K562 (cell line): Measurements from ENCODE around the gene C10orf105. TPM values are rescaled to one million over a fixed set of nuclear protein-coding genes. Genes with fewer than 3 reads are reported as not detected.
A peak's percentile ranks its signal among the peaks of the same experiment; 100 is the strongest.

Experiments used
- ATAC-seq: fragments of 200-7000 bp; cut with Tn5 transposase; 3 replicates; pipeline ENCODE4 v1.9.1; 2020; ENCODE audit warnings: moderate library complexity
- BruUV-seq: library from RNA; stranded (reverse); fragments of 400-500 nt; replicated peaks from 2 replicates; lab custom pipeline; 2021; lab: Mats Ljungman, UMichigan
- CTCF ChIA-PET: fragments of 300-600 bp; formaldehyde crosslinking; extraction: SDS; loops from one replicate; lab custom pipeline; 2021; ENCODE audit warnings: low intra/inter-chr PET ratio; lab: Yijun Ruan, JAX
- POLR2A ChIA-PET: fragments of 300-600, 350-650 bp; sonication (Branson Sonifier 250); formaldehyde crosslinking; extraction: SDS; loops from one replicate; lab custom pipeline; 2021; ENCODE audit warnings: antibody characterized with exemption, inconsistent platforms; lab: Yijun Ruan, JAX
- DNase-seq, 4 experiments: peaks; one replicate each; pipeline versions ENCODE4 v3.0.0 to v3.0.0-alpha.2; 2011 to 2018; ENCODE audit warnings: low spot score in 3 of 4, mixed read lengths in 3 of 4; ENCODE audit errors: extremely low read depth in 1 of 4
- FAIRE-seq: peaks from 2 replicates; lab custom pipeline; 2011; peaks lifted over from hg19 to GRCh38; lab: Jason Lieb, UNC
- H2AFZ ChIP-seq: 2 replicates; pipeline ENCODE4 v1.6.0; 2011; ENCODE audit warnings: low read depth, low read length, control low read depth, inconsistent platforms
- H3K27ac ChIP-seq: fragments of 200-600 bp; 3 replicates; pipeline ENCODE4 v1.8.0; 2011; ENCODE audit warnings: low read depth, mild to moderate bottlenecking, control low read depth, inconsistent platforms, low read length, moderate library complexity, mixed read lengths; ENCODE audit errors: extremely low read depth
- H3K27me3 ChIP-seq, 2 experiments: fragments of 300-600 bp in 1 of 2; 2 replicates in 1 of 2; 3 replicates in 1 of 2; pipeline versions ENCODE4 v1.6.0 to v1.8.0; 2011; ENCODE audit warnings: inconsistent platforms in 2 of 2, low read length in 2 of 2, mild to moderate bottlenecking in 1 of 2, mixed read lengths in 1 of 2, moderate library complexity in 1 of 2; ENCODE audit not compliant: control insufficient read depth in 2 of 2, insufficient read depth in 2 of 2
- H3K36me3 ChIP-seq: fragments of 300-600 bp; 3 replicates; pipeline ENCODE4 v1.8.0; 2011; ENCODE audit warnings: mild to moderate bottlenecking, low read length, inconsistent platforms; ENCODE audit not compliant: control insufficient read depth, insufficient read depth
- H3K4me1 ChIP-seq, 2 experiments: fragments of 200-600 bp in 1 of 2; replicated peaks in 1 of 2; 2 replicates in 1 of 2; 3 replicates in 1 of 2; pipeline versions ENCODE4 v1.5.1 to v1.8.0; 2011; ENCODE audit warnings: inconsistent platforms in 2 of 2, low read length in 2 of 2, mild to moderate bottlenecking in 1 of 2, mixed read lengths in 1 of 2, moderate library complexity in 1 of 2; ENCODE audit not compliant: control insufficient read depth in 2 of 2, insufficient read depth in 2 of 2
- H3K4me2 ChIP-seq: 2 replicates; pipeline ENCODE4 v1.6.1; 2011; ENCODE audit warnings: low read length, control low read depth, inconsistent platforms, mixed read lengths; ENCODE audit not compliant: insufficient read depth
- H3K4me3 ChIP-seq: fragments of 200-600 bp; sonication (generic), shearing (Covaris generic); 2 replicates; pipeline ENCODE4 v1.5.1; 2016; ENCODE audit warnings: control low read depth, inconsistent platforms
- H3K79me2 ChIP-seq: fragments of 200-600 bp; 3 replicates; pipeline ENCODE4 v1.8.0; 2011; ENCODE audit warnings: low read length, inconsistent platforms; ENCODE audit not compliant: control insufficient read depth, insufficient read depth
- H3K9ac ChIP-seq, 2 experiments: 2 replicates each; pipeline versions ENCODE4 v1.6.0 to v1.6.1; 2011; ENCODE audit warnings: low read depth in 2 of 2, low read length in 2 of 2, control low read depth in 1 of 2, inconsistent platforms in 1 of 2, mild to moderate bottlenecking in 1 of 2, mixed read lengths in 1 of 2; ENCODE audit not compliant: insufficient read depth in 1 of 2
- H3K9me1 ChIP-seq: one replicate; pipeline ENCODE4 v1.6.0; 2011; ENCODE audit warnings: inconsistent platforms, mild to moderate bottlenecking, low read length, moderate library complexity; ENCODE audit not compliant: control insufficient read depth, insufficient read depth
- H3K9me3 ChIP-seq: replicated peaks from 2 replicates; pipeline ENCODE4 v1.5.1; 2011; ENCODE audit warnings: low read depth, low read length, inconsistent platforms; ENCODE audit not compliant: control insufficient read depth, insufficient read depth
- H4K20me1 ChIP-seq: replicated peaks from 2 replicates; pipeline ENCODE4 v1.6.1; 2011; ENCODE audit warnings: low read length, inconsistent platforms, mixed read lengths; ENCODE audit not compliant: control insufficient read depth, insufficient read depth
- CHCHD3 ChIP-seq: fragments of 250-450 bp; sonication (Bioruptor Pico); IDR thresholded peaks from 2 replicates; pipeline ENCODE4 v2.1.2; 2022; ENCODE audit warnings: mild to moderate bottlenecking
- E2F3 ChIP-seq: fragments of 250-450 bp; sonication (Bioruptor Pico); IDR thresholded peaks from 2 replicates; pipeline ENCODE4 v1.4.0; 2020; ENCODE audit warnings: mild to moderate bottlenecking
- E2F5 ChIP-seq: sonication (generic); formaldehyde crosslinking; IDR thresholded peaks from 2 replicates; pipeline ENCODE4 v1.8.0; 2022; ENCODE audit warnings: mild to moderate bottlenecking, missing genetic modification reagents
- ELF2 ChIP-seq: fragments of 250-450 bp; sonication (Bioruptor Pico); IDR thresholded peaks from 2 replicates; pipeline ENCODE4 v1.5.0; 2021; ENCODE audit warnings: mild to moderate bottlenecking
- ERF ChIP-seq: fragments of 450-650 bp; formaldehyde crosslinking; IDR thresholded peaks from 2 replicates; pipeline ENCODE4 v1.4.0; 2020; ENCODE audit warnings: mild to moderate bottlenecking, mixed read lengths
- FOXP1 ChIP-seq: sonication (generic); formaldehyde crosslinking; IDR thresholded peaks from 2 replicates; pipeline ENCODE4 v1.8.0; 2022; ENCODE audit warnings: mild to moderate bottlenecking, missing genetic modification reagents
- KAT7 ChIP-seq: sonication (generic); formaldehyde crosslinking; IDR thresholded peaks from 2 replicates; pipeline ENCODE4 v1.8.0; 2022; ENCODE audit warnings: missing genetic modification reagents, mild to moderate bottlenecking, borderline replicate concordance
- NFE2 ChIP-seq: IDR thresholded peaks from 2 replicates; pipeline ENCODE4 v1.6.1; 2014; ENCODE audit warnings: antibody characterized with exemption, low read depth
- NRF1 ChIP-seq, 2 experiments: fragments of 450-650 bp; IDR thresholded peaks in 1 of 2; conservative IDR thresholded peaks in 1 of 2; 2 replicates each; pipeline ENCODE4 v1.6.1; 2014; ENCODE audit warnings: mild to moderate bottlenecking in 2 of 2
- RBFOX2 ChIP-seq: fragments of 200-400 bp; formaldehyde crosslinking; IDR thresholded peaks from 2 replicates; pipeline ENCODE4 v1.6.1; 2017; ENCODE audit warnings: low read depth, mild to moderate bottlenecking, low read length, moderate library complexity
- SMAD3 ChIP-seq: fragments of 450-650 bp; formaldehyde crosslinking; conservative IDR thresholded peaks from 2 replicates; pipeline ENCODE4 v1.4.0; 2020; ENCODE audit warnings: mild to moderate bottlenecking
- TEAD4 ChIP-seq, 2 experiments: sonication (generic) in 1 of 2; formaldehyde crosslinking in 1 of 2; IDR thresholded peaks; 2 replicates each; pipeline versions ENCODE4 v1.6.1 to v1.8.0; 2012 to 2022; ENCODE audit warnings: borderline replicate concordance in 1 of 2, inconsistent platforms in 1 of 2, low read length in 1 of 2, mild to moderate bottlenecking in 1 of 2, missing genetic modification reagents in 1 of 2
- ZBTB17 ChIP-seq: fragments of 450-650 bp; formaldehyde crosslinking; IDR thresholded peaks from 2 replicates; pipeline ENCODE4 v1.4.0; 2020; ENCODE audit warnings: mild to moderate bottlenecking
- ZBTB9 ChIP-seq: fragments of 450-650 bp; formaldehyde crosslinking; IDR thresholded peaks from 2 replicates; pipeline ENCODE4 v1.4.0; 2020; ENCODE audit warnings: mild to moderate bottlenecking, moderate library complexity
- ZNF311 ChIP-seq: fragments of 250-450 bp; sonication (Bioruptor Pico); IDR thresholded peaks from 2 replicates; pipeline ENCODE4 v1.4.0; 2020; ENCODE audit warnings: mild to moderate bottlenecking, moderate library complexity
- ZNF699 ChIP-seq: fragments of 250-450 bp; sonication (Bioruptor Pico); IDR thresholded peaks from 2 replicates; pipeline ENCODE4 v1.8.0; 2021; ENCODE audit warnings: mild to moderate bottlenecking, moderate library complexity; ENCODE audit not compliant: insufficient replicate concordance
- ZNF76 ChIP-seq: fragments of 250-450 bp; sonication (Bioruptor Pico); IDR thresholded peaks from 2 replicates; pipeline ENCODE4 v1.4.0; 2020; ENCODE audit warnings: mild to moderate bottlenecking, moderate library complexity, borderline replicate concordance
- WGBS: fragments of 100-300 bp; shearing (Covaris generic); methylation state at CpG from one replicate; pipeline ENCODE4 v1.1.6; 2016; ENCODE audit warnings: low coverage, mixed read lengths; ENCODE audit not compliant: insufficient coverage; ENCODE audit errors: missing lambda C conversion rate; 5-methylcytosine and 5-hydroxymethylcytosine counted together
- in situ Hi-C: fragments of 300-500 bp; cut with MboI; formaldehyde crosslinking; loops from 4 replicates; pipeline ENCODE4 v1.15.0; 2018; ENCODE audit warnings: inconsistent platforms, mixed read lengths
- intact Hi-C: fragments of 100-400 bp; cut with micrococcal nuclease; formaldehyde crosslinking; loops from 2 replicates; pipeline ENCODE4 v1.14.2; 2022
- polyA plus RNA-seq, 8 experiments: library from polyadenylated mRNA; depleted of rRNA in 4 of 8; stranded (reverse) in 5 of 8; unstranded in 3 of 8; fragments of >200 nt; fragmentation: Nextera tagmentation in 2 of 8; fragmentation: Illumina TruSeq in 1 of 8; extraction: Ambion mirVana in 2 of 8; extraction: Trizol in 1 of 8; gene quantifications; 2 replicates each; pipeline versions ENCODE4 v1.2.1 to v1.2.3, GENCODE V29; 2011 to 2014; ENCODE audit warnings: inconsistent platforms in 1 of 8, missing spikeins in 1 of 8
- total RNA-seq, 7 experiments: library from RNA; depleted of rRNA in 6 of 7; stranded (reverse); fragments of >200 nt in 6 of 7; fragmentation: Illumina TruSeq in 2 of 7; extraction: Trizol in 2 of 7; gene quantifications; 2 replicates each; pipeline versions ENCODE4 v1.2.1 to v1.2.3, GENCODE V29; 2011 to 2021; ENCODE audit warnings: low replicate concordance in 1 of 7
- TF ChIP-seq, protein P1 (sequence below): sonication (generic); IDR thresholded peaks from 2 replicates; pipeline ENCODE4 v1.6.1; 2016

The C10orf105 gene
- total and polyA plus RNA-seq, 9 of the 15 experiments (the other 6 are each of a cell fraction or from before 2014, with no cell fraction given), result 0.03 to 0.25 (median 0.04) TPM; not detected in 3

GRCh38 chr10:71752391-71753090, 33.0 kb upstream of the C10orf105 start:
- CTCF ChIA-PET, result interaction anchor here (1.0 kb wide), 1 partner anchor 60 kb away, joined by 3 read pairs; no protein-coding TSS in a partner anchor
- Histone ChIP-seq H3K4me1 (peaks cover 53 to 76% of the 10 kb centered on the region in 2 experiments), H3K4me2 (peak overlapping the region; percentile 42; the same call in 1 of the 2 replicates), H3K79me2 (no peaks in the 10 kb centered on the region), H3K9me3 (no peaks in the 10 kb centered on the region), H3K9ac (peak overlapping the region; percentile 0 to 61; a peak in 2 of 4 replicates), H3K36me3 (no peaks in the 10 kb centered on the region), H3K27ac (peak overlapping the region; percentile 20; the same call in 2 of the 3 replicates), H3K4me3 (no peak overlapping the region), H4K20me1 (no peaks in the 10 kb centered on the region), H2AFZ (no peak overlapping the region), H3K27me3 (peaks cover 4 to 9% of the 10 kb centered on the region in 2 experiments; a peak in 2 of 5 replicates), H3K9me1 (no peaks in the 10 kb centered on the region)
- BruUV-seq, result no TSS peak
- POLR2A ChIA-PET, result interaction anchor here (0.5 to 1.2 kb wide), 9 partner anchors 10 to 152 kb away, joined by 3 to 5 read pairs (median 3); no protein-coding TSS in a partner anchor
- ATAC-seq (peak; percentile 4), DNase-seq (no peak), FAIRE-seq (no peak)
- in situ Hi-C loops (no loop called here), intact Hi-C loops (no loop called here)
- WGBS, result 67% methylated on average over 8 of the region's 8 CpGs
- peak; percentile 89 for TF ChIP-seq ZNF76 (CRISPR knock-in tag)
- TF ChIP-seq NFE2, result 0 out of 2 replicates have a peak, but pooled peaks have one; percentile 7
- peak; percentile 71; the same call in 1 of the 2 replicates for TF ChIP-seq ZBTB9 (CRISPR knock-in tag)
- TF ChIP-seq E2F5 (CRISPR knock-in tag), result peak; percentile 47; the same call in 1 of the 2 replicates
- 0 out of 2 replicates have a peak, but pooled peaks have one; percentile 57 for TF ChIP-seq ZBTB17
- 0 out of 2 replicates have a peak, but pooled peaks have one; percentile 28 for TF ChIP-seq RBFOX2
- TF ChIP-seq ZNF699 (CRISPR knock-in tag), result no peak
- TF ChIP-seq NRF1 (conservative IDR thresholded peaks at IDR 0.05 in 1 of 2, IDR thresholded peaks at IDR 0.05 in 1 of 2), result 0 out of 4 replicates have a peak, but pooled peaks of 1 of the 2 experiments have one; percentile 6
- 0 out of 2 replicates have a peak, but pooled peaks have one; percentile 19 for TF ChIP-seq KAT7 (CRISPR knock-in tag)
- TF ChIP-seq SMAD3 (CRISPR knock-in tag), result peak; percentile 78; the same call in 1 of the 2 replicates
- TF ChIP-seq, protein P1, sequence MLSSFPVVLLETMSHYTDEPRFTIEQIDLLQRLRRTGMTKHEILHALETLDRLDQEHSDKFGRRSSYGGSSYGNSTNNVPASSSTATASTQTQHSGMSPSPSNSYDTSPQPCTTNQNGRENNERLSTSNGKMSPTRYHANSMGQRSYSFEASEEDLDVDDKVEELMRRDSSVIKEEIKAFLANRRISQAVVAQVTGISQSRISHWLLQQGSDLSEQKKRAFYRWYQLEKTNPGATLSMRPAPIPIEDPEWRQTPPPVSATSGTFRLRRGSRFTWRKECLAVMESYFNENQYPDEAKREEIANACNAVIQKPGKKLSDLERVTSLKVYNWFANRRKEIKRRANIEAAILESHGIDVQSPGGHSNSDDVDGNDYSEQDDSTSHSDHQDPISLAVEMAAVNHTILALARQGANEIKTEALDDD, result no peak
- TF ChIP-seq FOXP1 (CRISPR knock-in tag), result peak; percentile 66; the same call in 1 of the 2 replicates
- peak; percentile 18; the same call in 1 of the 2 replicates for TF ChIP-seq ZNF311 (CRISPR knock-in tag)
- no peak for TF ChIP-seq TEAD4 (IDR thresholded peaks at IDR 0.05; ENCODE audit: low read length)
- TF ChIP-seq TEAD4 (CRISPR knock-in tag; IDR thresholded peaks at IDR 0.05; ENCODE audit: borderline replicate concordance), result 0 out of 2 replicates have a peak, but pooled peaks have one; percentile 61
- 0 out of 2 replicates have a peak, but pooled peaks have one; percentile 82 for TF ChIP-seq ERF
- TF ChIP-seq CHCHD3 (CRISPR knock-in tag), result no peak
- 0 out of 2 replicates have a peak, but pooled peaks have one; percentile 62 for TF ChIP-seq ELF2 (CRISPR knock-in tag)
- TF ChIP-seq E2F3 (CRISPR knock-in tag), result peak; percentile 87; the same call in 1 of the 2 replicates
